Ammon's horn (tissue), 1 donor: ENCODE data around the gene CCZ1B.
"Not testable (repeated sequence)": the region's sequence is repeated elsewhere in the genome, so short reads cannot be mapped to it uniquely, and the experiment has no call there.

ENCODE experiments used
- DNase-seq: peaks from one replicate; pipeline ENCODE4 v3.0.0-alpha.2; 2016; ENCODE audit warnings: low spot score

Gene CCZ1B

GRCh38 chr7:6826151-6826550 lies at the start of gene CCZ1B:
CCZ1B (minus strand) TSS chr7:6826275; CDS start chr7:6826197, 78 bp downstream.
- DNase-seq = peak; percentile 82

- DNase-seq = not testable (repeated sequence)
Measured at GRCh38 chr7:6875022-6875421, 48.9 kb upstream of the CCZ1B start.

GRCh38 chr7:6872246-6872945 lies 46.3 kb upstream of the CCZ1B start:
- not testable (repeated sequence) for DNase-seq

- not testable (repeated sequence) for DNase-seq
Measured at GRCh38 chr7:6871421-6872144, 45.5 kb upstream of the CCZ1B start.

GRCh38 chr7:6864751-6865150 lies 38.7 kb upstream of the CCZ1B start:
- DNase-seq = not testable (repeated sequence)

- DNase-seq = not testable (repeated sequence)
Measured at GRCh38 chr7:6864188-6864587, 38.1 kb upstream of the CCZ1B start.

- DNase-seq = not testable (repeated sequence)
Measured at GRCh38 chr7:6862876-6863275, 36.8 kb upstream of the CCZ1B start.

GRCh38 chr7:6857721-6858314 lies 31.7 kb upstream of the CCZ1B start:
- peak; percentile 54 for DNase-seq

- DNase-seq = not testable (repeated sequence)
Measured at GRCh38 chr7:6855563-6856131, 29.6 kb upstream of the CCZ1B start.

- DNase-seq = peak; percentile 14
Measured at GRCh38 chr7:6854747-6855562, 28.9 kb upstream of the CCZ1B start.

- not testable (repeated sequence) for DNase-seq
Measured at GRCh38 chr7:6853681-6854080, 27.6 kb upstream of the CCZ1B start.

- DNase-seq = not testable (repeated sequence)
Measured at GRCh38 chr7:6849127-6849526, 23.1 kb upstream of the CCZ1B start.

- DNase-seq = not testable (repeated sequence)
Measured at GRCh38 chr7:6847751-6848150, 21.7 kb upstream of the CCZ1B start.

- DNase-seq = not testable (repeated sequence)
Measured at GRCh38 chr7:6845971-6846449, 19.9 kb upstream of the CCZ1B start.

- not testable (repeated sequence) for DNase-seq
Measured at GRCh38 chr7:6843654-6844053, 17.6 kb upstream of the CCZ1B start.

GRCh38 chr7:6843092-6843491 lies 17.0 kb upstream of the CCZ1B start:
- DNase-seq = not testable (repeated sequence)

- DNase-seq = not testable (repeated sequence)
Measured at GRCh38 chr7:6842278-6842921, 16.3 kb upstream of the CCZ1B start.

GRCh38 chr7:6837081-6837480 lies 11.0 kb upstream of the CCZ1B start:
- not testable (repeated sequence) for DNase-seq

GRCh38 chr7:6835521-6835920 lies 9.4 kb upstream of the CCZ1B start:
- DNase-seq = not testable (repeated sequence)

- DNase-seq = no peak
Measured at GRCh38 chr7:6833636-6834035, 7.6 kb upstream of the CCZ1B start.
